B cell (primary cell): Measurements from ENCODE around the gene SMPDL3B. TPM values are rescaled to one million over a fixed set of nuclear protein-coding genes. Genes with fewer than 3 reads are reported as not detected.

Experiments used
- ATAC-seq: fragments of 200-7000 bp; cut with Tn5 transposase; one replicate; pipeline ENCODE4 v1.10.0; 2021; ENCODE audit warnings: low read depth, mild to moderate bottlenecking, moderate number of reproducible peaks, moderate library complexity
- CTCF ChIA-PET: fragments of 350-600 bp; sonication (Branson Sonifier 250); formaldehyde crosslinking; loops from one replicate; lab custom pipeline; 2021; ENCODE audit warnings: antibody characterized with exemption, inconsistent platforms; lab: Charles Lee
- POLR2A ChIA-PET: fragments of 350-600 bp; sonication (Branson Sonifier 250); formaldehyde crosslinking; loops from one replicate; lab custom pipeline; 2021; ENCODE audit warnings: antibody characterized with exemption; lab: Charles Lee
- DNase-seq: peaks from one replicate; pipeline ENCODE4 v3.0.0; 2013
- H2AFZ ChIP-seq: 2 replicates; pipeline ENCODE4 v1.6.1; 2012; ENCODE audit warnings: mild to moderate bottlenecking, low read depth, low read length; ENCODE audit not compliant: insufficient read depth, poor library complexity, severe bottlenecking
- H3K27ac ChIP-seq, 2 donors: 1 replicate in 1 of 2; 2 replicates in 1 of 2; pipeline ENCODE4 v1.5.1; 2012 to 2013; ENCODE audit warnings: low read length in 2 of 2, mild to moderate bottlenecking in 2 of 2, moderate library complexity in 1 of 2
- H3K27me3 ChIP-seq, 4 experiments: fragments of 200-600 bp in 1 of 4; sonication (generic) in 1 of 4; replicated peaks in 1 of 4; 1 replicate in 2 of 4; 2 replicates in 2 of 4; pipeline versions ENCODE4 v1.6.1 to v1.7.0; 2013 to 2016; ENCODE audit warnings: low read length in 3 of 4, mild to moderate bottlenecking in 2 of 4, mixed read lengths in 1 of 4, moderate library complexity in 1 of 4; ENCODE audit not compliant: insufficient read depth in 4 of 4, control insufficient read depth in 3 of 4; ENCODE audit errors: control extremely low read depth in 1 of 4
- H3K36me3 ChIP-seq, 2 experiments: replicated peaks in 1 of 2; 1 replicate in 1 of 2; 2 replicates in 1 of 2; pipeline versions ENCODE4 v1.6.1 to v1.7.1; 2013; ENCODE audit warnings: low read length in 1 of 2; ENCODE audit not compliant: insufficient read depth in 2 of 2, control insufficient read depth in 1 of 2; ENCODE audit errors: control extremely low read depth in 1 of 2, extremely low read depth in 1 of 2
- H3K4me1 ChIP-seq, 2 donors: fragments of 200-600 bp in 1 of 2; sonication (generic) in 1 of 2; 1 replicate in 1 of 2; 2 replicates in 1 of 2; pipeline versions ENCODE4 v1.5.1 to v1.6.1; 2013 to 2017; ENCODE audit warnings: low read length in 2 of 2; ENCODE audit not compliant: control insufficient read depth in 2 of 2, insufficient read depth in 2 of 2
- H3K4me2 ChIP-seq: replicated peaks from 2 replicates; pipeline ENCODE3; 2012; ENCODE audit warnings: mild to moderate bottlenecking, low read depth, low read length; ENCODE audit not compliant: poor library complexity, severe bottlenecking
- H3K4me3 ChIP-seq, 5 experiments: fragments of 200-600 bp in 1 of 5; sonication (generic) in 1 of 5; 1 replicate in 3 of 5; 2 replicates in 2 of 5; pipeline versions ENCODE4 v1.5.1 to v1.7.0; 2011 to 2016; ENCODE audit warnings: low read length in 4 of 5, mild to moderate bottlenecking in 4 of 5, low read depth in 2 of 5, control low read depth in 1 of 5, moderate library complexity in 1 of 5; ENCODE audit not compliant: insufficient read depth in 1 of 5; ENCODE audit errors: control extremely low read depth in 1 of 5, extremely low read depth in 1 of 5
- H3K79me2 ChIP-seq: fragments of 200-600 bp; sonication (generic); one replicate; pipeline ENCODE4 v1.6.0; 2016; ENCODE audit warnings: low read length; ENCODE audit not compliant: control insufficient read depth, insufficient read depth
- H3K9ac ChIP-seq: fragments of 200-600 bp; sonication (generic); 2 replicates; pipeline ENCODE4 v1.6.1; 2017; ENCODE audit warnings: mild to moderate bottlenecking, low read length, moderate library complexity
- H3K9me3 ChIP-seq, 3 donors: one replicate each; pipeline versions ENCODE4 v1.6.1 to v1.7.1; 2013; ENCODE audit warnings: low read length in 2 of 3; ENCODE audit not compliant: control insufficient read depth in 2 of 3, insufficient read depth in 1 of 3; ENCODE audit errors: control extremely low read depth in 1 of 3
- H4K20me1 ChIP-seq: 2 replicates; pipeline ENCODE4 v1.6.0; 2012; ENCODE audit warnings: mild to moderate bottlenecking, low read length; ENCODE audit not compliant: insufficient read depth, control insufficient read depth, poor library complexity, severe bottlenecking
- H3K27ac Mint-ChIP-seq: one replicate; pipeline ENCODE4 v1.8.0; 2021; ENCODE audit warnings: mixed read lengths
- H3K27me3 Mint-ChIP-seq: one replicate; pipeline ENCODE4 v1.8.0; 2021; ENCODE audit warnings: mixed read lengths
- H3K4me1 Mint-ChIP-seq: one replicate; pipeline ENCODE4 v1.8.0; 2021; ENCODE audit warnings: mixed read lengths
- H3K4me3 Mint-ChIP-seq: one replicate; pipeline ENCODE4 v1.8.0; 2021; ENCODE audit warnings: mixed read lengths
- H3K9me3 Mint-ChIP-seq: one replicate; pipeline ENCODE4 v1.8.0; 2022; ENCODE audit warnings: mixed read lengths; ENCODE audit not compliant: insufficient read depth
- CTCF ChIP-seq: fragments of 200-600 bp; IDR thresholded peaks from one replicate; pipeline ENCODE4 v1.8.0; 2022; ENCODE audit warnings: antibody characterized with exemption, mild to moderate bottlenecking
- EZH2 ChIP-seq: IDR thresholded peaks from 2 replicates; pipeline ENCODE4 v1.6.1; 2012; ENCODE audit warnings: borderline replicate concordance, low read depth, mild to moderate bottlenecking, moderate library complexity, low read length; ENCODE audit not compliant: insufficient read depth, poor library complexity, severe bottlenecking
- whole genome bisulfite sequencing: methylation state at CpG from one replicate; pipeline ENCODE4 v1.1.5; 2013; ENCODE audit warnings: missing lambda C conversion rate; ENCODE audit not compliant: insufficient coverage; 5-methylcytosine and 5-hydroxymethylcytosine counted together
- intact Hi-C: fragments of 100-400 bp; cut with micrococcal nuclease; formaldehyde crosslinking; loops from one replicate; pipeline ENCODE4 v1.10.0; 2022
- polyA plus RNA-seq: library from polyadenylated mRNA; depleted of rRNA; stranded (reverse); fragments of >200 nt; gene quantifications from 2 replicates; pipeline ENCODE4 v1.2.3, GENCODE V29; 2012
- total RNA-seq, 2 donors: library from RNA; stranded (reverse); fragments of 120-200 nt in 1 of 2; gene quantifications; 1 replicate in 1 of 2; 2 replicates in 1 of 2; pipeline versions ENCODE4 v1.2.3 to v1.2.4, GENCODE V29; 2013 to 2022

SMPDL3B gene
- total and polyA plus RNA-seq, 2 donors (not counting 1 experiment from before 2014, with no cell fraction given) = 0.22 TPM; not detected in 1

GRCh38 chr1:27940870-27941560 is 6.2 kb downstream of the SMPDL3B start:
- ChIA-PET POLR2A (interaction anchor here (0.9 kb wide), 1 partner anchor 47 kb away, joined by 3 read pairs; no protein-coding TSS in a partner anchor), CTCF (interaction anchor here (0.7 to 4.6 kb wide), 11 partner anchors 8 to 268 kb away, joined by 3 to 22 read pairs (median 5); no protein-coding TSS in a partner anchor)
- no peak for DNase-seq
- ATAC-seq = no peak
- H3K79me2 ChIP-seq = no peaks in the 10 kb centered on the region
- H3K4me2 ChIP-seq = no peak overlapping the region
- H3K4me3 Mint-ChIP-seq = no peak overlapping the region
- peaks cover 0 to 4% of the 10 kb centered on the region in 2 donors for H3K4me1 ChIP-seq
- H3K9me3 ChIP-seq = no peaks in the 10 kb centered on the region
- H3K9ac ChIP-seq = no peak overlapping the region
- no peaks in the 10 kb centered on the region for H4K20me1 ChIP-seq
- H3K27me3 ChIP-seq = peaks cover 0 to 6% (median under 1%) of the 10 kb centered on the region in 4 experiments
- WGBS = 100% methylated on average over 5 of the region's 9 CpGs
- peaks cover 4% of the 10 kb centered on the region for H3K4me1 Mint-ChIP-seq
- H3K9me3 Mint-ChIP-seq = no peaks in the 10 kb centered on the region
- no peak overlapping the region for H3K4me3 ChIP-seq
- TF ChIP-seq CTCF (no peak), EZH2 (no peak)
- H3K27ac ChIP-seq = no peak overlapping the region
- no peaks in the 10 kb centered on the region for H3K36me3 ChIP-seq
- H2AFZ ChIP-seq = no peak overlapping the region
- peaks cover under 1% of the 10 kb centered on the region for H3K27me3 Mint-ChIP-seq
- H3K27ac Mint-ChIP-seq = no peak overlapping the region
- intact Hi-C loops = loop anchor here (1.0 kb wide), 1 partner anchor 38 kb away; no protein-coding TSS in a partner anchor
